Body of pancreas (tissue), 4 donors: ENCODE data around the gene BRIP1.
"Not testable (repeated sequence)": the region's sequence is repeated elsewhere in the genome, so short reads cannot be mapped to it uniquely, and the experiment has no call there.

Source experiments
- CTCF ChIP-seq, 7 experiments: fragments of 450-650 bp in 4 of 7; fragments of 200-600 bp in 3 of 7; sonication (generic) in 3 of 7; IDR thresholded peaks; one replicate each; pipeline ENCODE4 v1.5.1; 2016 to 2019; ENCODE audit warnings: antibody characterized with exemption in 7 of 7
- POLR2A ChIP-seq, 3 donors: fragments of 450-650 bp; IDR thresholded peaks; one replicate each; pipeline ENCODE4 v1.6.1; 2016; ENCODE audit warnings: antibody characterized with exemption in 3 of 3, mild to moderate bottlenecking in 2 of 3

GRCh38 chr17:61666406-61667088 lies 196.8 kb downstream of the BRIP1 start:
- not testable (repeated sequence) for TF ChIP-seq CTCF, POLR2A (IDR thresholded peaks at IDR 0.05)
